RPMI8226 (cell line): ENCODE data around the gene SEPTIN5.

Source experiments
- DNase-seq: peaks from one replicate; pipeline ENCODE4 v3.0.0-alpha.2; 2015

The SEPTIN5 gene

DNA sequence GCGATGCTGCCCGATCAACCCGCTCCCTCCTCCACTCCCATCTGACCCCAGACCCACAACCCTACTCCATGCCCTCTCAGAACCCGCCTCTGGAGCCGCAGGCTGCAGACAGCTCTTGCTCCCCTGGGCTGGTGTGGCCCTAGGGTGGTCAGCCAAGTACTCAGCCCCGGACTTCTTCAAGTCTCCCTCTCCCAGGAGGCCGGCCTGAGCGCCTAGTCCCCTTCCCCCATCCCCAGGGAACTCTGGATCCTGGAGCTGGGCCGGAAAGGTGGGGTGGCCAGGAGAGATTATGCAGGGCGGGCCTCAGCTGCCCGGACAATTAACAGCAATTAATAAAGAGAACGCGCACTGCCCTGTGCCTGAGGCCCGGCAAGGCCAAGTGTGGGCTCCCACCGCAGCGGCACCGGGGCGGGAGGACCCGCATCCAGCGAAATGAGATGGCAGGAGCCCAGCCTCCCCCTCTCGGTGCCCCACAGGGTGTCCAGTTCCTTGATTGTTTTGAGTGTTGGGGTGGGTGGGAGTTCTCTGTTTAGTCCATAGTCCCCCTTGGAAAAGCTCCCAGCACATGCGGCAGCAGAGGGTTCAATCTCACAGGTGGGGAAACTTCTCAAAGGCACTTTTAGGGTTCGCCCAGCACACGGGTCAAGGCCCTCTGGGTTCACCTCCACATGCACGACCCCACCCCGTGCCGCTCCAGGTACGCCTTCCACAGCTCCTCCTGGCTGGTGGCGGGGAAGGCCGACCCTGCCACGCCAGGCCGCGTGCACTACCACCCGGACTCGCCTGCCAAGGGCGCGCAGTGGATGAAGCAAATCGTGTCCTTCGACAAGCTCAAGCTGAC is 49.4 kb downstream of the SEPTIN5 start:
- no peak for DNase-seq

DNA sequence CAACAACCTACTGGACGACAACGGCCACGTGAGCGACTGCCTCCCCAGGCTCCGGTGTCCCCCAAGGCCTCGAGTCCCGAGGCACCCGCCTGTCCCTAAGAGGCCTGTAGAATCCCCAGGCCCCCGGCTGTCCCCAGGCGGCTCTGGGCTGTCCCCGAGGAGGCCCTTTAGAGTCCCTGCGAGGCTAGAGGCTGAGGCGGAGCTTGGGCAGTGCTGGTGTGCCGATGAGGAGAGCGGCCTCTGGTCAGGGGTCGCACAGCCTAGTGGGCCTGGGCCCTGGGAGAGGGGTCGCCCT is 49.9 kb downstream of the SEPTIN5 start:
- DNase-seq = no peak

DNA sequence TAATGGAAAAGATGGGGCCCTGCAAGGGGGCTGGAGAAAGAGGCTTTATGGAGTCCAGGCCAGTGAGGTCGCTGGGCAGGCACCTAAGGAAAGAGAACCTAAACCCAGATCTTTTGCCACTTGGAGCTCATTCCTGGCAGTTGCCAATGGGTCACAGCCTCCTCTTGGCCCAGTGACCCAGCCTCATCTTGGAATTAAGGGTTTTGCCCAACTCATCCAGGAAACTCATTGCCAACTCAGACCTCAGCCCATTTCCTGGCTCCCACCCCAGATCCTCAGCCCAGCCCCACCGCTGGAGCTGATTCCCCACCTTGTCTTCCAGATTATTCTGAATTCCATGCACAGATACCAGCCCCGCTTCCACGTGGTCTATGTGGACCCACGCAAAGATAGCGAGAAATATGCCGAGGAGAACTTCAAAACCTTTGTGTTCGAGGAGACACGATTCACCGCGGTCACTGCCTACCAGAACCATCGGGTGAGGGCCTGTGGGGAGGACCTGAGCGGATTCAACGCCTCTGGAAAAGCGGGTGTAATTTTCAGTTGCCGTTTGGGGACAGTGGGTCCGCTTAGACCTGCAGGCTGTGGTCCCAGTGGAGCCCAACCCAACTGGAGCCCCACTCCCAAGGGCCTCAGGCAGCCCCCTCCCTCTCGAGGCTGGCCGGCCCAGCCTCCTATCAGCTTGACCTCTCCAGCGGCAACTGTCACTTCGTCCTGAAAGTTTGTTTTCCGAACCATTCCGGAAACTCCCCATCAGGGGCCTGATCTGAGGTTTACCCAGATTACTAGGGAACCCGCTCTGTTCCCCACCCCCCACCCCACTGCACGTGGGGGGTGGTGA is 50.6 kb downstream of the SEPTIN5 start:
- DNase-seq = no peak

GRCh38 chr22:19765477-19766239 is 51.4 kb downstream of the SEPTIN5 start:
- no peak for DNase-seq

DNA sequence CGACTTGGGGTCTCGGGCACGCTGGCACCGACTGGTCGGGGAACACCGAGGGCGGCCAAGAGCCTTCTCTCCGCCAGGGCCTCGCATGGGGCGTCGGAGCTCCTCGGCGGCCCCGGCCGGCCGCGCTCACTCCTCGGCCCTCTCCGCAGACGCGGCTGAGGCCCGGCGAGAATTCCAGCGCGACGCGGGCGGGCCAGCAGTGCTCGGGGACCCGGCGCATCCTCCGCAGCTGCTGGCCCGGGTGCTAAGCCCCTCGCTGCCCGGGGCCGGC is 51.9 kb downstream of the SEPTIN5 start:
- DNase-seq = no peak

DNA sequence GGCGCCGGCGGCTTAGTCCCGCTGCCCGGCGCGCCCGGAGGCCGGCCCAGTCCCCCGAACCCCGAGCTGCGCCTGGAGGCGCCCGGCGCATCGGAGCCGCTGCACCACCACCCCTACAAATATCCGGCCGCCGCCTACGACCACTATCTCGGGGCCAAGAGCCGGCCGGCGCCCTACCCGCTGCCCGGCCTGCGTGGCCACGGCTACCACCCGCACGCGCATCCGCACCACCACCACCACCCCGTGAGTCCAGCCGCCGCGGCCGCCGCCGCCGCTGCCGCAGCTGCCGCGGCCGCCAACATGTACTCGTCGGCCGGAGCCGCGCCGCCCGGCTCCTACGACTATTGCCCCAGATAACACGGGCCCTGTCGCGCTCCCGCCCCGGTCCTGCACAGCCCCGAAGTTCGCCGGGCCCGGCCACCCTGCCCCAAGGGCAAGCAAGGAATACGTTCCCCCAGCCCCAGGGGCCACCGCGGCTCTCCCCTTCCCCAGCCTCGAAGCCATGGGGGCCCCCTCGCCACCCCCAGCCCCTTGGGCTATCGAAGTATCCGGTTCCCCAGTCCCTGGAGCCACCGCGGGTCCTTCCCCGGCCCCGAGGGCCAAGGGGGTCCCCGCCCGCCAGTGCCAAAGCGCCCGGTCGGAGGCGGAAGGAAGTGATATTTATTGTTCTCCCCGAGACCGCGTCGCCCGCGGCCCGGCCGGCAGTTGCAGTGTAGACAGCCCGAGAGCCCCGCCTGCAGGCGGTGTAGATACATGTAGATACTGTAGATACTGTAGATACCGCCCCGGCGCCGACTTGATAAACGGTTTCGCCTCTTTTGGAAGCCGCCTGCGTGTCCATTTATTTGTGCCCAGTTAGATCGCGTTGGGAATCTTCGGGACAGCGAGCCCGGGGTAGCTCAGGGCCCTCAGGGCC is 52.5 kb downstream of the SEPTIN5 start:
- peak; percentile 68 for DNase-seq

DNA sequence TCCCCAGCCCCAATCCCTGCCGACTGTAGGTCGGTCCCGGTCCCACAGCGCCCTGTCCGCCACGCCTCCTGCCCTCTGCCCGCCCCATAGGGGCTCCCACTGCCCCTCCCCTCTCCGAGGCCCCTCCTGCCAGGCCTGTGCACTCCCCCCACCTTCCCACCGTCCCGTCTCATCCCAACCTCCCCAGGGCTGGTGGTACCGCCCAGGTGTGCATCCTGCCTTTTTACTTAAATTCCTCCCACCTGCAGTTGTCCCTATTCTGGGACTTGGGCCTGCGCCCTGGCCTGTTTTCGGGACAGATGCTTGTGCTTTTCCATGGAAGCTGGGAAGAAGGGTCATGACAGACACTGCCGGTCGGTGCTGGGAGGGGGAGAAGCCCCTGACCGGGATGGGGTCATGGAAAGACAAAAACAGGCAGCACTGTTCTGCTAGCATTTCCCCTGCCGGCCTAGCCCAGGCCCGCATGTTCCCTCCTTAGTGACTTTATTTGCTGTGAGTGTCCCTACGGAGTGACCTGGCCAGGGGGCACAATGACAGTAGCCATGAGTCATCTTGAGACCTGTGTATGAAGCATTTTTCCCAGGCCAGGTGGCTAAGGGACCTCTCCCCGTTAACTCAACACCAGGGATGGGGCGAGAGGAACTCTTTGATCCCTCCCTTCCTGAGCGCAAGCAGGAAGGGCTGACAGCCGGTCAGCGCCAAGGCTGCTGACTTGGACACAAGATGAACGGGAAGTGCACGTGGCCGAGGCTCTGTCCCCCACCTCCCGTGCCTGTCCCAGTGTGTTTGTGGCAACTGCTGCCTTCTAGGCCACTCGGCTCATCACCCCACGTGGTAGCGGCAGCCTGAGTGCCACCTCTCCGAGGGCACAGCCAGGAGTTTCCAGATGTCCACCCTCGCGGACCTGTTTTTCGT is 53.4 kb downstream of the SEPTIN5 start:
- DNase-seq = no peak

GRCh38 chr22:19769393-19769715 is 55.1 kb downstream of the SEPTIN5 start:
- no peak for DNase-seq

GRCh38 chr22:19770349-19771220 is 56.3 kb downstream of the SEPTIN5 start:
- no peak for DNase-seq

GRCh38 chr22:19772422-19772672 is 58.0 kb downstream of the SEPTIN5 start:
- no peak for DNase-seq
